Stomach (tissue), 9 donors: Measurements from ENCODE around the gene ITPR2. TPM values are rescaled to one million over a fixed set of nuclear protein-coding genes. Genes with fewer than 3 reads are reported as not detected.

Experiments used
- DNase-seq, 2 donors: peaks; one replicate each; pipeline versions ENCODE4 v3.0.0 to v3.0.0-alpha.2; 2013 to 2019
- H3K27ac ChIP-seq, 5 donors: fragments of 200-600 bp in 4 of 5; sonication (generic) in 4 of 5; one replicate each; pipeline ENCODE4 v1.5.1; 2013 to 2019; ENCODE audit warnings: mild to moderate bottlenecking in 1 of 5, moderate library complexity in 1 of 5
- H3K27me3 ChIP-seq, 3 donors: fragments of 200-600 bp; sonication (generic); one replicate each; pipeline ENCODE4 v1.5.1; 2017 to 2019; ENCODE audit warnings: mixed run types in 1 of 3
- H3K36me3 ChIP-seq, 4 donors: fragments of 200-600 bp; sonication (generic); 1 replicate in 3 of 4; 2 replicates in 1 of 4; pipeline ENCODE4 v1.5.1; 2016 to 2019
- H3K4me1 ChIP-seq, 4 donors: fragments of 200-600 bp; sonication (generic); one replicate each; pipeline ENCODE4 v1.5.1; 2016 to 2019
- H3K4me3 ChIP-seq, 4 donors: fragments of 200-600 bp; sonication (generic) in 3 of 4; one replicate each; pipeline ENCODE4 v1.5.1; 2016 to 2019; ENCODE audit warnings: mild to moderate bottlenecking in 1 of 4
- H3K9me3 ChIP-seq, 4 donors: fragments of 200-600 bp; sonication (generic); one replicate each; pipeline ENCODE4 v1.5.1; 2016 to 2019
- CTCF ChIP-seq, 7 experiments: fragments of 450-650 bp in 4 of 7; fragments of 200-600 bp in 3 of 7; sonication (generic) in 3 of 7; IDR thresholded peaks; one replicate each; pipeline ENCODE4 v1.5.1; 2016 to 2019; ENCODE audit warnings: antibody characterized with exemption in 7 of 7, control low read depth in 2 of 7, mild to moderate bottlenecking in 1 of 7
- EP300 ChIP-seq: sonication (generic); formaldehyde crosslinking; IDR thresholded peaks from one replicate; pipeline ENCODE4 v1.6.1; 2017; ENCODE audit warnings: antibody characterized with exemption
- POLR2A ChIP-seq, 4 donors: fragments of 450-650 bp; IDR thresholded peaks; one replicate each; pipeline ENCODE4 v1.6.1; 2016; ENCODE audit warnings: antibody characterized with exemption in 4 of 4, control low read depth in 2 of 4, mild to moderate bottlenecking in 1 of 4, moderate library complexity in 1 of 4
- POLR2AphosphoS5 ChIP-seq, 3 donors: sonication (generic); formaldehyde crosslinking; IDR thresholded peaks; one replicate each; pipeline ENCODE4 v1.6.1; 2016; ENCODE audit warnings: antibody characterized with exemption in 3 of 3
- WGBS, 5 donors: extraction: QIAGEN DNeasy Blood & Tissue Kit in 3 of 5; methylation state at CpG; one replicate each; pipeline versions ENCODE4 v1.1.5 to v1.1.7; 2013 to 2018; 5-methylcytosine and 5-hydroxymethylcytosine counted together
- intact Hi-C: fragments of 100-400 bp; cut with DNase I; formaldehyde crosslinking; loops from one replicate; pipeline ENCODE4 v1.15.1; 2023; ENCODE audit warnings: low total_unique reads
- polyA plus RNA-seq, 3 donors: library from polyadenylated mRNA; stranded (reverse); fragments of 200-250 nt; gene quantifications; one replicate each; pipeline ENCODE4 v1.2.3, GENCODE V29; 2013
- total RNA-seq, 5 donors: library from RNA; depleted of rRNA; stranded (reverse); fragments of >200 nt; gene quantifications; one replicate each; pipeline versions ENCODE4 v1.1.0 to v1.2.3, GENCODE V29; 2014 to 2016
- donor health status: healthy with polysubstance abuse.
- donor health status: Bipolar disorder and iron deficiency.
- donor health status: healthy.

Gene ITPR2
- total and polyA plus RNA-seq, 8 donors: 1.4 to 172 (median 23.4) TPM

GRCh38 chr12:26298785-26299621, 534.0 kb downstream of the ITPR2 start:
- Histone ChIP-seq H3K4me1 (peaks cover 0 to 18% (median 3%) of the 10 kb centered on the region in 4 donors), H3K9me3 (no peaks in the 10 kb centered on the region), H3K36me3 (no peaks in the 10 kb centered on the region), H3K27me3 (no peaks in the 10 kb centered on the region), H3K27ac (peak overlapping the region in 4 of 5 donors; percentile 47 to 76 (median 64)), H3K4me3 (peak overlapping the region in 1 of 4 donors; percentile 22)
- intact Hi-C loops: no loop called here
- TF ChIP-seq CTCF (IDR thresholded peaks at IDR 0.05): peak in 1 of 7 experiments; percentile 25
- peak in 1 of 3 donors; percentile 63 for TF ChIP-seq POLR2AphosphoS5 (IDR thresholded peaks at IDR 0.05)
- TF ChIP-seq EP300: no peak
- peak in 1 of 2 donors; percentile 54 for DNase-seq
- 35 to 66% (median 46%) methylated on average over 6 of the region's 6 CpGs for WGBS, 5 donors

GRCh38 chr12:26297396-26298070, 535.5 kb downstream of the ITPR2 start:
- Histone ChIP-seq H3K27me3 (no peaks in the 10 kb centered on the region), H3K36me3 (no peaks in the 10 kb centered on the region), H3K4me1 (peaks cover 0 to 18% (median 3%) of the 10 kb centered on the region in 4 donors), H3K27ac (no peak overlapping the region), H3K9me3 (no peaks in the 10 kb centered on the region), H3K4me3 (no peak overlapping the region)
- intact Hi-C loops: no loop called here
- no peak for DNase-seq
- TF ChIP-seq POLR2AphosphoS5 (IDR thresholded peaks at IDR 0.05): no peak
- TF ChIP-seq CTCF (IDR thresholded peaks at IDR 0.05): no peak
- no peak for TF ChIP-seq EP300
- TF ChIP-seq POLR2A (IDR thresholded peaks at IDR 0.05): no peak
- 84 to 90% (median 84%) methylated on average over 8 of the region's 8 CpGs for WGBS, 5 donors

GRCh38 chr12:26295001-26295400, 538.0 kb downstream of the ITPR2 start:
- DNase-seq: no peak
- no peaks in the 10 kb centered on the region for H3K36me3 ChIP-seq
- H3K27ac ChIP-seq: no peak overlapping the region
- WGBS, 5 donors: 88 to 92% (median 89%) methylated on average over 4 of the region's 4 CpGs
- intact Hi-C loops: no loop called here
- H3K9me3 ChIP-seq: no peaks in the 10 kb centered on the region
- H3K4me3 ChIP-seq: no peak overlapping the region
- peaks cover 0 to 18% (median 3%) of the 10 kb centered on the region in 4 donors for H3K4me1 ChIP-seq
- no peaks in the 10 kb centered on the region for H3K27me3 ChIP-seq
- no peak for TF ChIP-seq POLR2AphosphoS5 (IDR thresholded peaks at IDR 0.05)
- no peak for TF ChIP-seq EP300
- no peak for TF ChIP-seq POLR2A (IDR thresholded peaks at IDR 0.05)
- no peak for TF ChIP-seq CTCF (IDR thresholded peaks at IDR 0.05)

GRCh38 chr12:26293612-26294011, 539.4 kb downstream of the ITPR2 start:
- TF ChIP-seq POLR2AphosphoS5 (IDR thresholded peaks at IDR 0.05) (no peak), CTCF (IDR thresholded peaks at IDR 0.05) (no peak), POLR2A (IDR thresholded peaks at IDR 0.05) (no peak), EP300 (no peak)
- peaks cover 0 to 4% (median 2%) of the 10 kb centered on the region in 4 donors for H3K4me1 ChIP-seq
- WGBS, 5 donors: 57 to 77% (median 75%) methylated on average over 2 of the region's 2 CpGs
- H3K9me3 ChIP-seq: no peaks in the 10 kb centered on the region
- no peak overlapping the region for H3K27ac ChIP-seq
- intact Hi-C loops: no loop called here
- H3K4me3 ChIP-seq: no peak overlapping the region
- H3K36me3 ChIP-seq: no peaks in the 10 kb centered on the region
- no peaks in the 10 kb centered on the region for H3K27me3 ChIP-seq
- no peak for DNase-seq
